HUES64 (cell line): ENCODE measurements around the gene AUP1.

Experiments
- H3K27ac ChIP-seq: 2 replicates; pipeline ENCODE4 v1.7.0; 2013; ENCODE audit warnings: low read depth, low read length, inconsistent platforms
- H3K27me3 ChIP-seq: 2 replicates; pipeline ENCODE4 v1.6.1; 2013; ENCODE audit warnings: mild to moderate bottlenecking, low read length; ENCODE audit not compliant: insufficient read depth
- H3K36me3 ChIP-seq: 2 replicates; pipeline ENCODE4 v1.6.1; 2013; ENCODE audit warnings: mild to moderate bottlenecking, low read length; ENCODE audit not compliant: insufficient read depth
- H3K4me1 ChIP-seq: 2 replicates; pipeline ENCODE4 v1.6.1; 2013; ENCODE audit warnings: mild to moderate bottlenecking, low read length, moderate library complexity; ENCODE audit not compliant: insufficient read depth
- H3K4me3 ChIP-seq: 2 replicates; pipeline ENCODE4 v1.5.1; 2013; ENCODE audit warnings: mild to moderate bottlenecking, low read length, moderate library complexity
- H3K9ac ChIP-seq: 2 replicates; pipeline ENCODE4 v1.6.1; 2013; ENCODE audit warnings: mild to moderate bottlenecking, low read depth, low read length
- H3K9me3 ChIP-seq: 2 replicates; pipeline ENCODE4 v1.6.1; 2013; ENCODE audit warnings: low read depth, low read length; ENCODE audit not compliant: insufficient read depth
- WGBS: fragments of 150-250, 120-280 bp; methylation state at CpG from one replicate; pipeline ENCODE4 v1.1.7; 2013; ENCODE audit warnings: missing lambda C conversion rate; 5-methylcytosine and 5-hydroxymethylcytosine counted together

Gene AUP1

DNA sequence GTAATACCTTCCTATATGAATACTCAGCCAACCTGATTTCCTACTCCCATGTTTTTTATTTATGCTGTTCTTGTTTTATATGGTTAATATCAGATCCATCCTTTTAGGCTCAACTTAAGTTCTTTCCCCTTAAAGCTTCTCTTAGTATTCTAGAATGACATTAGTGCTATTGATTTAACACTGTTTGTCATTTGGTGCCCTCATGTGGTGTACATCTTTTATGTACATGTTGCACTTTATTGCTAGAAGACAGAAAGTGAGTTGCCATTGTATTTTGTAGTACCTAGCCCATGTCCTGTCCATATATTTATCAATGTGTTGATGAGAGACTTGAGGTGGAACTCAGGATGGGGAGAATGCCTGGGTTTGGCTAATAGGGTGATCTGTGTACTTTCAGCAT lies 2.7 kb upstream of the AUP1 start:
- peaks cover 4% of the 10 kb centered on the region; the same call in 1 of the 2 replicates for H3K4me1 ChIP-seq
- no peaks in the 10 kb centered on the region for H3K9me3 ChIP-seq
- H3K27me3 ChIP-seq: no peaks in the 10 kb centered on the region
- H3K9ac ChIP-seq: no peak overlapping the region
- H3K4me3 ChIP-seq: no peak overlapping the region
- peaks cover 40% of the 10 kb centered on the region for H3K36me3 ChIP-seq
- H3K27ac ChIP-seq: no peak overlapping the region

DNA sequence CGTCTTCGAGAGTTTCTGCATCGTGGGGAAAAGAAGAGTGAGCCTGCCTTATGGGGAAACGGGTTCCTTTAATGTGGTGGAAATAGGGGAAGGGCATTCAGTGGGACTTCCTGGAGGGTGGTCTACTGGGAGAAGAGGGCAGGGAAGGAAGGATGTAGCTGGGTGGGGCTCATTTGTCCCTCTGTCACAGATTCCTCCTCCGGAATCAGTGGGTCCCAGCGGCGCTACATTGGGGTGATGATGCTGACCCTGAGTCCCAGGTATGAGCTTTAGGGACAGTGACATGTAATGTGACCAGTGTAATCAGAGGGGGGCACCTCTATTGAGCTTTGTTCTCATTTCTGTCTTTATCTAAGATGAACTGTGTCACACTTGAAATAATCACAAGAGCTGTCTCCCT lies 2.2 kb upstream of the AUP1 start:
- H3K36me3 ChIP-seq: peaks cover 46% of the 10 kb centered on the region
- no peaks in the 10 kb centered on the region for H3K9me3 ChIP-seq
- 86% methylated on average over 7 of the region's 7 CpGs for WGBS
- H3K9ac ChIP-seq: no peak overlapping the region
- H3K27ac ChIP-seq: no peak overlapping the region
- no peaks in the 10 kb centered on the region for H3K27me3 ChIP-seq
- H3K4me1 ChIP-seq: peaks cover 4% of the 10 kb centered on the region; the same call in 1 of the 2 replicates
- H3K4me3 ChIP-seq: no peak overlapping the region

DNA sequence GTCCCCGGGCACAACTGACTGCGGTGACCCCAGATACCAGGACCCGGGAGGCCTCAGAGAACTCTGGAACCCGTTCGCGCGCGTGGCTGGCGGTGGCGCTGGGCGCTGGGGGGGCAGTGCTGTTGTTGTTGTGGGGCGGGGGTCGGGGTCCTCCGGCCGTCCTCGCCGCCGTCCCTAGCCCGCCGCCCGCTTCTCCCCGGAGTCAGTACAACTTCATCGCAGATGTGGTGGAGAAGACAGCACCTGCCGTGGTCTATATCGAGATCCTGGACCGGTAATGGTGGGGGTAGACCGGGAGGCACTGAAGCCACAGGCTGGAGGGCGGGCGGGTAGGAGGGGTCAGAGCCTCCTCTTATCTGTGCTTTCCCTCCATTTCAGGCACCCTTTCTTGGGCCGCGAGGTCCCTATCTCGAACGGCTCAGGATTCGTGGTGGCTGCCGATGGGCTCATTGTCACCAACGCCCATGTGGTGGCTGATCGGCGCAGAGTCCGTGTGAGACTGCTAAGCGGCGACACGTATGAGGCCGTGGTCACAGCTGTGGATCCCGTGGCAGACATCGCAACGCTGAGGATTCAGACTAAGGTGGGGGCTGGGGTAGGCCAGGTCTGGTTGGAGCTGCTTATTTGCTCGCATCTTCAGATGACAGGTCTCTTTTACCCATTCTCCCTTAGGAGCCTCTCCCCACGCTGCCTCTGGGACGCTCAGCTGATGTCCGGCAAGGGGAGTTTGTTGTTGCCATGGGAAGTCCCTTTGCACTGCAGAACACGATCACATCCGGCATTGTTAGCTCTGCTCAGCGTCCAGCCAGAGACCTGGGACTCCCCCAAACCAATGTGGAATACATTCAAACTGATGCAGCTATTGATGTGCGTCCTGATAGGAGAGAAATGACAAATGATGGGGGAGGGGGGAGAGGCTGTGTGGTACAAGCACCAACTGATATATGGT lies 1.0 kb upstream of the AUP1 start:
- Histone ChIP-seq H3K27me3 (no peaks in the 10 kb centered on the region), H3K4me1 (peaks cover 4% of the 10 kb centered on the region; the same call in 1 of the 2 replicates), H3K9ac (peak overlapping the region; percentile 80), H3K27ac (0 out of 2 replicates have a peak overlapping the region, but pooled peaks have one; percentile 41), H3K9me3 (no peaks in the 10 kb centered on the region), H3K36me3 (peaks cover 51% of the 10 kb centered on the region), H3K4me3 (peak overlapping the region; percentile 90)
- WGBS: 10% methylated on average over 54 of the region's 54 CpGs

DNA sequence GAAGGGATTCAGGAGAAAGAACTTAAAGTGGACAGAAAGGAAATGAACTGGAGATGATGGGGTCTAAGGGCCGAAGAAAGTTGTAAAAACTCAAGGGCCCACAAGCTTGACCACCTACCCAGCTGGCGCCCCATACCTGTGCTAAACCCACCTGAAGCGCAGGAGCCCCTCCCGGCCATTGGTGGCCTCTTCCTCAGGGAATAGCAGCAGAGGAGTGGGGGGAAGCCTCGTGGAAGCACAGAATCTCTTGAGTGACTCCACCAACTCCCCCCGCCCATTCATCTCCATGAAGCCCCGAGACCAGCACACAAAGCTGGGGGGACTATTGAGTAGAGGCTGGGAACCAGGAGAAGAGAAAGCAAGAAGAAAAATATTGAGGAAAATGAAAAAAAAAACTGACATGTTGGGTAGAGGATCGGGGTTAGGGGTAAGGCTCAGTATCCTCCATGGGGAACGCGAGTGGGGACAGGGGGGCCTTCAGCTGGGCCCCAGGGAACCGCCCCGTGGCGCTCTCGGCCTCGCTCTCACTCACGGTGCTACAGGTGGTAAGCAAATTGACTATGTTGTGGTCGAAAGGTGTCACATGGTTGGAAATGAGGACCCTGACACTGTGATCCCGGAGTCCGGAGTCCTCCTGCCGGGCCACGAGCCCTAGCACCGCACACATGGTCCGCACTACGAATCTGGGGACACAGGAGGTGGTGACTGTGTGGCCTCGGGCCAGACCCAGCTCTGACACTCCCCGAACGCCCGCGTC lies 728 bp downstream of the AUP1 start:
- peak overlapping the region; percentile 90 for H3K4me3 ChIP-seq
- H3K4me1 ChIP-seq: peaks cover 4% of the 10 kb centered on the region; the same call in 1 of the 2 replicates
- peak overlapping the region; percentile 83 for H3K27ac ChIP-seq
- H3K9me3 ChIP-seq: no peaks in the 10 kb centered on the region
- H3K27me3 ChIP-seq: no peaks in the 10 kb centered on the region
- peak overlapping the region; percentile 93 for H3K9ac ChIP-seq
- H3K36me3 ChIP-seq: peaks cover 49% of the 10 kb centered on the region
- WGBS: 17% methylated on average over 27 of the region's 29 CpGs

DNA sequence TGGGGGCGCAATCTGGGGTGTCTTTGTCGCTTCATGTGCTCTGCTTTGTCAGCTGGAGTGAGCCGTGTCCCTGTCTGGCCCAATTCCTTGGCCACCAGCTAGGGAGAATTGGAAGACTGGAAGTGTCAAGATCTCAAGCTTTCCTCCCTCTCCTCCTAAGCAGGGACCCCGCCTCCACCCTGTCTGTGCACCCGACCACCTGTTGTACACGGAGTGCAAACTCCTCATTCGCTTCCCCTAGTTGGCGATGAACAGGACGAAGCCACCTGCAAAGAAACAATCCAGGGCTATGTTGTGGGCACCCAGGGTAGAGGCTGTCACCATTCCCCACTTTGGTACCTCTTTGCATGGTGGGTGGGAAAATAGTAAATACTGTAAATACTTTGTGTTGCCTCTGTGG lies 1.8 kb downstream of the AUP1 start:
- 98% methylated on average over 9 of the region's 9 CpGs for WGBS
- no peak overlapping the region; the same call in 1 of the 2 replicates for H3K4me3 ChIP-seq
- peaks cover 6% of the 10 kb centered on the region; the same call in 1 of the 2 replicates for H3K27me3 ChIP-seq
- H3K4me1 ChIP-seq: peaks cover 4% of the 10 kb centered on the region; the same call in 1 of the 2 replicates
- no peak overlapping the region for H3K27ac ChIP-seq
- peaks cover 38% of the 10 kb centered on the region for H3K36me3 ChIP-seq
- no peak overlapping the region for H3K9ac ChIP-seq
- no peaks in the 10 kb centered on the region for H3K9me3 ChIP-seq

DNA sequence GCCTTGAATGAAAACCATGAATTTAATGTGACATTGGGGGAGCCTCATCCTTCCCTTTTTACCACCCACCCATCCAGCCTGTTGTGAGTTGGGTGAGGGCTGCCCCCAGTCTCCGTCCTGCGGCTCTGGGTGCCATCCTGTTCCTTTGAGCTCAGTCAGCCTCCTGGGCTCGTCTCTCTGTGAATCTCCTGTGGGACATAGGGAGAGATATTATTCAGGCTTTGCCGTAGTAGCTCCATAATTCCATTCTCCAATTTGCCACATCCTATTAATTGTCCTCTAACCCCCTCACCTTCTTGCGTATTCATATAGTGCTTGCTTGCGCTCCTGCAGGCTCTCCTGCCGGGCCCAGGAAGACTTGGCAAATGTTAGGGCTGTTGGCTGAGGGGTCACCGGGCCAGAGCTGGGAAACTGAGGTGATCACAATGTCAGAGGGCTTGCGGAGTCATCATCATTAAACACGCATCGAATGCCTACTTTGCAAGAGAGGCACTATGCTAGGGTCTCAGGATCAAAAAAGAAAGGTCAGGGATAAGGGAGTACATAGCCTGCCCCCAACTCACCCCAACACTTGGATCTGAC lies 2.8 kb downstream of the AUP1 start:
- Histone ChIP-seq H3K4me1 (peaks cover 4% of the 10 kb centered on the region; the same call in 1 of the 2 replicates), H3K36me3 (peaks cover 29% of the 10 kb centered on the region), H3K9ac (no peak overlapping the region), H3K4me3 (no peak overlapping the region), H3K9me3 (no peaks in the 10 kb centered on the region), H3K27me3 (peaks cover 16% of the 10 kb centered on the region; the same call in 1 of the 2 replicates), H3K27ac (no peak overlapping the region)
- WGBS: 93% methylated on average over 11 of the region's 11 CpGs

DNA sequence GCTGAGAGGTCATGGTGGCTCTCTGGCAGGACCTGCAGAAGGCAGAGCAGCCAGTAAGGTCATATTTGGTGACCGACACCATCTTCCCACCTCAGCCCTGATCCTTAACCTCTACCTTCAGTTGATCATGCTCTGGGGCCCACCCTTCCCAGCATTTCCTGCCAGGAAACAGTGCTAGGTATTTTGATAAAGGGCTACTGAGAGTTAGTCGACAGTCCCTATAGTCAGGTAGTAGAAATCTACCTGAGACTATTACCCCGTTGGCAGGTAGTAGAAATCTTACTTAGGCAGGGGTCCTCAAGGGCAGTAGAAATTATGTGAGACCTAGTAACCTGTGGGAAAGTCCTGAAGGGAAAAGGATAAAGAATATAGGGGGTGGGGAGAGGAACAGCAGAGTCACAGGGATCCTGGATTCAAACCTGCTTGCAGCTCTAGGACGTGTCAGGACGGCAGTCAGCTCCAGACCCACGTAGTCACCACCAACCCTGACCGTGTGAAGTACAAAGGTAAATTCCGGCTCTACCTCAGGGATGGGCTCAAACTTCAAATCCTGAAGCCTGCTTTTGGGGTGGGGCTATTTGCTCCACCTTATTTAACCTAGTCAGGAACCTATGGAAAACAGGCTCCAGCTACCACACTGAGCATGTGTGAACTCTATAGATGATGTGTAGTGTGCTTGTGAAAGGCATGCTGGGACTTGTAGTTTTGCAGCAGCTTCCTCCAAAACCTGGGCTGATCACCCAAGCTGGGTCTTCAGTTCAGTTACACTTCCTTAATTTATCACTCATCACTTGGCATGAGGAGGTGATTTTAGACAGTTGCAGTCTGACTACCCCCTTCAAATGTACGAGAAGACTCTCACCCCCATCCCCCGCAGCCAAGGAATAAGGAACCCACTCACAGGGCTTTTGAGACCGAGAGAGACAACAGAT lies 3.5 kb downstream of the AUP1 start, which contains the start of gene DQX1:
Gene DQX1 (minus strand): TSS at position 515 of the 932 bp plus-strand sequence. CDS start 502 bp downstream, at position 13.
- Histone ChIP-seq H3K27ac (no peak within 1 kb of the TSS), H3K4me1 (peaks cover 4% of the 10 kb centered on the region; the same call in 1 of the 2 replicates), H3K9me3 (no peaks in the 10 kb centered on the region), H3K4me3 (no peak within 1 kb of the TSS), H3K36me3 (peaks cover 21% of the 10 kb centered on the region), H3K27me3 (peaks cover 17% of the 10 kb centered on the region; the same call in 1 of the 2 replicates), H3K9ac (no peak within 1 kb of the TSS)
- WGBS: 93% methylated on average over 11 of the region's 11 CpGs

DNA sequence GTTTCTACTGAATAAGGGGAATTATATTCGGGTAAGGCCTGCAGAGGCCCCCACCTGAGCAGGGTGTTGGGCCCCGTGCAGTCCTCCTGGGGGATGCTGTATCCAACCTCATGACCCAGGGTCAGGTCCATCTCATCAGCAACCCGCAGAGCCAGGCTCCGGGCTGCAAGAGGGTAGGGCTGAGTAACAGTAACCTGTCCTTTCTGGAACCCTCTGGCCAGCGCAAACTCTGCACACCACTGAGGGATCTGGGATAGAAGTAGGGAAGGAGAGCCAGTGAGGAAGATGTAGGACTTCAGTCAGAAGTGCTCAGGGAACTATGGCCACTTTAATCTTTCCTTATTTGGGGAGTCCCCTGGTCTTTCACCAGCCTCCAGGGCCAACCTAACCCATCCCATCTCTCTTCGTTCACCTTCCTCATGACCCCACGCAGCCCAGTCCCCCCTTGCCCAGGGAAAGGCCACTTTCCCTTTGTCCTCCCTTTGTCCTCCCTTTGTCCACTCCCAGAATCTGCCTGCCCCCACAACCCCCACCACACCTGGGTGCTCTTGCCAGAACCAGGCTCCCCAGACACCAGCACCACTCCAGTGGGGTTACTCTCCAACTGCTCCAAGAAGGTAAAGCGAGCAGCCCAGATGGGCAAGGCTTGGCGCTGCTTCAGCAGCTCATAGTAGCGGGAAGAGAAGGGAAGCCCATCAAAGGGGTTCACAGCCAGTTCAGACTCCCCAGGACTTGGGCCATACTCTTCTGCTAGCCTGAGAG lies 4.4 kb downstream of the AUP1 start:
- Histone ChIP-seq H3K9ac (no peak overlapping the region), H3K27me3 (peaks cover 26% of the 10 kb centered on the region), H3K27ac (no peak overlapping the region), H3K4me1 (peaks cover 4% of the 10 kb centered on the region; the same call in 1 of the 2 replicates), H3K36me3 (peaks cover 21% of the 10 kb centered on the region), H3K9me3 (no peaks in the 10 kb centered on the region), H3K4me3 (no peak overlapping the region)
- WGBS: 91% methylated on average over 10 of the region's 10 CpGs

DNA sequence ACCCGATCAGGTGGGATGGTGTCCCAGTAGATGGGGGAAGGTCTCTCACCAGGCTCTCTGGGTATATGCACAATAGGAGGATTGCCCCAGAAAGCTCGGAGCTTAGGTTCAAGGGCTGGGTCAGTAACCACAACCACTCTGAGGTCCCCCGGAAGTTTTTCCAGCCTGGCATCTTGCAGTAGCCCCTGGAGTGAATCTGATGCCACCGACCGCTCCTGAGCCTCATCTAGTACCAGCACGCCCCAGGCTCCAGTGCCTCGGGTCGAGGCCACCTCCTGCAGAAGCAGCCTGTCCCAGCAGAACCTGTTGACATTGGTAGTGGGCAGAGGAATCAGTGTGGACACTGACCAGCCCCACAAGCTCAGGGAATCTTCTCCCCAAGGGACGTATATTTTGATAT lies 5.5 kb downstream of the AUP1 start:
- Histone ChIP-seq H3K36me3 (peaks cover 21% of the 10 kb centered on the region), H3K27ac (no peak overlapping the region), H3K9ac (no peak overlapping the region), H3K27me3 (peaks cover 37% of the 10 kb centered on the region), H3K9me3 (no peaks in the 10 kb centered on the region), H3K4me3 (no peak overlapping the region), H3K4me1 (peaks cover 4% of the 10 kb centered on the region; the same call in 1 of the 2 replicates)
- 86% methylated on average over 9 of the region's 9 CpGs for WGBS
